Bronchial epithelial cell (primary cell): ENCODE measurements around the gene HSPB2. TPM values are rescaled to one million over a fixed set of nuclear protein-coding genes. Genes with fewer than 3 reads are reported as not detected.
"Not testable (repeated sequence)": the region's sequence is repeated elsewhere in the genome, so short reads cannot be mapped to it uniquely, and the experiment has no call there.

ENCODE experiments used
- DNase-seq: peaks from one replicate; pipeline ENCODE4 v3.0.0-alpha.2; 2010; ENCODE audit warnings: low read depth
- FAIRE-seq: peaks from 2 replicates; lab custom pipeline; 2011; peaks lifted over from hg19 to GRCh38; lab: Jason Lieb, UNC
- H3K27me3 ChIP-seq: 2 replicates; pipeline ENCODE4 v1.5.1; 2011; ENCODE audit warnings: low read length; ENCODE audit not compliant: control insufficient read depth, insufficient read depth
- H3K36me3 ChIP-seq: 2 replicates; pipeline ENCODE4 v1.5.1; 2011; ENCODE audit warnings: low read length; ENCODE audit not compliant: control insufficient read depth, insufficient read depth
- H3K4me3 ChIP-seq: 2 replicates; pipeline ENCODE4 v1.5.1; 2011; ENCODE audit warnings: mild to moderate bottlenecking, low read depth, low read length, control low read depth
- total RNA-seq: library from RNA; depleted of rRNA; stranded (reverse); fragments of >200 nt; gene quantifications from 2 replicates; pipeline ENCODE4 v1.2.1, GENCODE V29; 2014
- TF ChIP-seq, protein P1 (sequence below): IDR thresholded peaks from 2 replicates; pipeline ENCODE4 v1.5.1; 2011; ENCODE audit warnings: mild to moderate bottlenecking, moderate library complexity, low read length, control low read depth, inconsistent platforms; ENCODE audit not compliant: insufficient read depth, severe bottlenecking

Gene HSPB2
- total RNA-seq, 1 donor from 2014 or later = not detected

- peak overlapping the region; percentile 61 for H3K4me3 ChIP-seq
- TF ChIP-seq, protein P1, sequence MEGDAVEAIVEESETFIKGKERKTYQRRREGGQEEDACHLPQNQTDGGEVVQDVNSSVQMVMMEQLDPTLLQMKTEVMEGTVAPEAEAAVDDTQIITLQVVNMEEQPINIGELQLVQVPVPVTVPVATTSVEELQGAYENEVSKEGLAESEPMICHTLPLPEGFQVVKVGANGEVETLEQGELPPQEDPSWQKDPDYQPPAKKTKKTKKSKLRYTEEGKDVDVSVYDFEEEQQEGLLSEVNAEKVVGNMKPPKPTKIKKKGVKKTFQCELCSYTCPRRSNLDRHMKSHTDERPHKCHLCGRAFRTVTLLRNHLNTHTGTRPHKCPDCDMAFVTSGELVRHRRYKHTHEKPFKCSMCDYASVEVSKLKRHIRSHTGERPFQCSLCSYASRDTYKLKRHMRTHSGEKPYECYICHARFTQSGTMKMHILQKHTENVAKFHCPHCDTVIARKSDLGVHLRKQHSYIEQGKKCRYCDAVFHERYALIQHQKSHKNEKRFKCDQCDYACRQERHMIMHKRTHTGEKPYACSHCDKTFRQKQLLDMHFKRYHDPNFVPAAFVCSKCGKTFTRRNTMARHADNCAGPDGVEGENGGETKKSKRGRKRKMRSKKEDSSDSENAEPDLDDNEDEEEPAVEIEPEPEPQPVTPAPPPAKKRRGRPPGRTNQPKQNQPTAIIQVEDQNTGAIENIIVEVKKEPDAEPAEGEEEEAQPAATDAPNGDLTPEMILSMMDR = peak; percentile 3
- no peak for FAIRE-seq
- peak; percentile 51 for DNase-seq
- H3K27me3 ChIP-seq = no peaks in the 10 kb centered on the region
- no peaks in the 10 kb centered on the region for H3K36me3 ChIP-seq
These were observed 34.1 kb upstream of the HSPB2 start for GRCh38 chr11:111878385-111878848.

DNA sequence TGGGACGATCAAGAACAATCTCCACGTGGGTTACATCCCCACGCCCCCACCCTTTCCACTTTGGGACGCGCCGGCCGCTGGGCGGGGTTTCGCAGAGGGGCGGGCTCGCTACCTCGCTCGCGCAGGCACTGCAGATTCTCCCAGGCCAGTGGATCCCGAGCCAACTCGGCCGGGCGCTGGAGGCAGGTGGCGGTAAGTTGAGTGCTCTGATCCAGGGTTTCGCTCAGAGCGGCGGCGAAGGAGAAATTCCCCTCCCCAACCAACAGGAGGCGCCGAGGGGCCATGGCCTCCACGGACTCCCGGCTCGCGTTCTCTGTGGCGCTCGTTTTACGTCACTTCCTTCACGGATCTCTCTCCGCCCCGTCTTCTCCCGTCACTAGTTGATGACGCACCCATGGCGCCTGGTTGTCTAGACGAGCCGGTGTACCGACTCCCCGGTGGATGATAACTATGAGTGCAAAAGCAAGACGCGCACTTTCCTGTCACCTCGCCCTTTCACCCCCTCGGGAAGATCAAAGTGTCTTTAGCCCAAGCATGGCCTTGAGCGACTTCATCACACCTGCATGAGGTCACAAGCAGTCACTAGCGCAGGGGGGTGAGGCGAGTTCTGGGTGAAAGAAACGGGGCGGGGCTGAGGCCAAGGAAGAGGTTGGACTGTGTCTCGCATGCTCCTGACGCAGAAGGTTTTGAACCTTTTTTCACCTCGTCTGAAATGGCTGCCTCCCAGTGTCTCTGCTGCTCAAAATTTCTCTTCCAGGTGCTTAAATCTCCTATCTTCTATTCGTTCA lies 33.5 kb upstream of the HSPB2 start, which contains the start of the genes CFAP68 and FDXACB1:
Gene CFAP68 (plus strand): TSS at position 693 of the 788 bp plus-strand sequence. CDS start 20 bp downstream, at position 713.
Gene FDXACB1 (minus strand): TSS at position 317 of the 788 bp plus-strand sequence. CDS start 33 bp downstream, at position 284.
- DNase-seq (peak; percentile 94), FAIRE-seq (peak; percentile 66)
- Histone ChIP-seq H3K27me3 (no peaks in the 10 kb centered on the region), H3K36me3 (no peaks in the 10 kb centered on the region), H3K4me3 (peak within 1 kb of the TSS; percentile 61)
- TF ChIP-seq, protein P1 = peak; percentile 99

GRCh38 chr11:111879637-111879960 lies 32.9 kb upstream of the HSPB2 start:
- DNase-seq (no peak), FAIRE-seq (no peak)
- no peaks in the 10 kb centered on the region for H3K27me3 ChIP-seq
- TF ChIP-seq, protein P1 = no peak
- H3K36me3 ChIP-seq = no peaks in the 10 kb centered on the region
- H3K4me3 ChIP-seq = peak overlapping the region; percentile 61

GRCh38 chr11:111882202-111882601 lies 30.3 kb upstream of the HSPB2 start:
- no peaks in the 10 kb centered on the region for H3K27me3 ChIP-seq
- no peak overlapping the region for H3K4me3 ChIP-seq
- TF ChIP-seq, protein P1 = no peak
- FAIRE-seq (no peak), DNase-seq (no peak)
- H3K36me3 ChIP-seq = no peaks in the 10 kb centered on the region

- not testable (repeated sequence) for H3K4me3 ChIP-seq, FAIRE-seq, H3K36me3 ChIP-seq, DNase-seq, H3K27me3 ChIP-seq
These were observed 27.5 kb upstream of the HSPB2 start for GRCh38 chr11:111885053-111885452.

DNA sequence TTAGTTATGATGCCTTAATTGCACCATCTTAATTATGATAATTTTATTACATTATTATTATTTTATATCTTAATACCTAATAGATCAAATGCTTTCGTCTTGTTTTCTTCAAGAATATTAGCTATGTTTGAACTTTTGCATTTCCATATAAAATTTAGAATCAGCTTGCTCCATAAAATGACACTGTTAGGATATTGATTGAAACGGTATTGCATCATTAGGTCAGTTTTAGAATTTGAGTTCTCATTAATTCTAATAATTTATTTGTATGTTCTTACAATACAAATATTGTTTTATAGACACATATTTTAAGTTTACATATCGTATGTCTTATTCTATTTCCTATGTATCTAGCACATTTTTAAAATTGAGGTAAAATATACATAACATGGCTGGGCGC lies 26.5 kb upstream of the HSPB2 start:
- Histone ChIP-seq H3K27me3 (no peaks in the 10 kb centered on the region), H3K36me3 (no peaks in the 10 kb centered on the region), H3K4me3 (no peak overlapping the region)
- TF ChIP-seq, protein P1 = no peak
- DNase-seq = no peak
- no peak for FAIRE-seq
